Measurements from ENCODE around the gene STRBP.

The STRBP gene

DNA sequence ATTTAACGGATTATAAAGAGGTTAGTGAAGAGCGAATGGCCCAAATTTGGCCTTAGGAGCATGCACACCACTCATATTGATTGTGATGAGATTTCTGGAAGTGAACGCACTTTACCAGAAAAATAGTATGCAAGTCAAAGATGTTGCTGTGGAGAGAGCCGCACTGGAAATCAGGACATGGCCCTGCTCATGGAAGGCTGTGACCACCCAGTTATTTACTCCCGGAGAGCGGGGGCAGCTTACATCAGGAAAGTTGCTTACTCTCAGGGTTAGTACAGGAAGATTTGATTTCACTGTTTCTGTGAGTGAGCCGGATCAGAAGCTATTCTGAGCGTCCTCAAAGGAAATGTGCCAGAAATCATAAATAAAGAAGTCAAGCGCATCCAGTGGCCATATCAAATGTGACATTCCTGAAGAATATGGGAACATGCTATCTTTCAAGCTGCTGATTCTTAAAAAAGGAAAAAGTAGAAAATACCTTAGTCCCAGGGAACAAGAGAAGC, 42.9 kb upstream of the STRBP start:
- Histone ChIP-seq H3K27ac (no peak overlapping the region), H3K27me3 (no peaks in the 10 kb centered on the region), H3K9me3 (no peaks in the 10 kb centered on the region), H3K36me3 (no peaks in the 10 kb centered on the region), H3K4me1 (no peaks in the 10 kb centered on the region), H3K4me3 (no peak overlapping the region)
- intact Hi-C loops (cut with DNase I; ENCODE audit: low total_unique reads): no loop called here
- no peak for DNase-seq
- TF ChIP-seq, protein P1, sequence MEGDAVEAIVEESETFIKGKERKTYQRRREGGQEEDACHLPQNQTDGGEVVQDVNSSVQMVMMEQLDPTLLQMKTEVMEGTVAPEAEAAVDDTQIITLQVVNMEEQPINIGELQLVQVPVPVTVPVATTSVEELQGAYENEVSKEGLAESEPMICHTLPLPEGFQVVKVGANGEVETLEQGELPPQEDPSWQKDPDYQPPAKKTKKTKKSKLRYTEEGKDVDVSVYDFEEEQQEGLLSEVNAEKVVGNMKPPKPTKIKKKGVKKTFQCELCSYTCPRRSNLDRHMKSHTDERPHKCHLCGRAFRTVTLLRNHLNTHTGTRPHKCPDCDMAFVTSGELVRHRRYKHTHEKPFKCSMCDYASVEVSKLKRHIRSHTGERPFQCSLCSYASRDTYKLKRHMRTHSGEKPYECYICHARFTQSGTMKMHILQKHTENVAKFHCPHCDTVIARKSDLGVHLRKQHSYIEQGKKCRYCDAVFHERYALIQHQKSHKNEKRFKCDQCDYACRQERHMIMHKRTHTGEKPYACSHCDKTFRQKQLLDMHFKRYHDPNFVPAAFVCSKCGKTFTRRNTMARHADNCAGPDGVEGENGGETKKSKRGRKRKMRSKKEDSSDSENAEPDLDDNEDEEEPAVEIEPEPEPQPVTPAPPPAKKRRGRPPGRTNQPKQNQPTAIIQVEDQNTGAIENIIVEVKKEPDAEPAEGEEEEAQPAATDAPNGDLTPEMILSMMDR (IDR thresholded peaks at IDR 0.05): no peak

DNA sequence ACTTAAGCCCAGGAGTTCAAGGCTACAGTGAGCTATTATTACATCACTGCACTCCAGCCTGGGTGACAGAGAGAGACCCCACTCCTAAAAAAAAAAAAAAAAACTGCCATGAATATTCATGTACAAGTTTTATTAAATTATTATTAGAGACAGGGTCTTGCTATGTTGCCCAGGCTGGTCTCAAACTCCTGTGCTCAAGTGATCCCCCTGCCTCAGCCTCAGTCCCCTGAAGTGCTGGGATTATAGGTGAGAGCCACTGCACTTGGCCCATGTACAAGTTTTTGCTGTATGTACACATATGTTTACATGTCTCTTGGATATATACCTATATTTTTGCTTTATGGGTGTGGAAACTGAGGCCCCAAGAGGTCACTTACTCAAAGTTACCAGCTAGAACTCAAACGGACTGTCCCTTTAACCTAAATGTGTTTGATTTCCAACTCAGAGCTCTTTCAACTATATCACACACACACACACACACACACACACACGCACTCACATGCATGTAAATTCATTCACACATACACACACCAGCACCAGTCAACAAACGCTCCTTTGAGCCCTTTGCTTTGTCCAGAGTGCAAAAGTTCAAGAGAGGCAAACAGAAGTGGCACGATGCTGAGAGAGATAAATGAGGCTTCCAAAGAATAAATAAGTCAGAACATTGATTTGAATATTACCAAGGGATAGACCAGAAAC, 42.3 kb upstream of the STRBP start:
- Histone ChIP-seq H3K27me3 (no peaks in the 10 kb centered on the region), H3K4me3 (no peak overlapping the region), H3K9me3 (no peaks in the 10 kb centered on the region), H3K4me1 (no peaks in the 10 kb centered on the region), H3K27ac (no peak overlapping the region), H3K36me3 (no peaks in the 10 kb centered on the region)
- TF ChIP-seq, protein P1 (IDR thresholded peaks at IDR 0.05): no peak
- intact Hi-C loops (cut with DNase I; ENCODE audit: low total_unique reads): no loop called here
- DNase-seq: no peak

DNA sequence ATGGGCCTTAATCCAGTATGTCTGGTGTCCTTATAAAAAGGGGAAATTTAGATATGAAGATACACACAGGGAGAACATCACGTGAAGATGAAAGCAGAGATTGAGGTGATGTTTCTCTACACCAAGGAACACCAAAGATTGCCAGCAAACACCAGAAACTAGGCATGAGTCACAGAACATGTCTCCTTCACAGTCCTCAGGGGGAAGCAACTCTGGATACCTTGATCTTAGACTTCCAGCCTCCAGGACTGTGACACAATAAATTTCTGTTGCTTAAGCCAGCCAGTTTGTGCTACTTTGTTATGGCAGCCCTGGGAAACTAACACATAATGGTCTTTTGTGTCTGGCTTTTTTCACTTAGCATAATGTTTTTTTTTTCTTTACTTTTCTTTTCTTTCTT, 41.2 kb upstream of the STRBP start:
- Histone ChIP-seq H3K36me3 (no peaks in the 10 kb centered on the region), H3K4me1 (no peaks in the 10 kb centered on the region)
- intact Hi-C loops (cut with DNase I; ENCODE audit: low total_unique reads): no loop called here

DNA sequence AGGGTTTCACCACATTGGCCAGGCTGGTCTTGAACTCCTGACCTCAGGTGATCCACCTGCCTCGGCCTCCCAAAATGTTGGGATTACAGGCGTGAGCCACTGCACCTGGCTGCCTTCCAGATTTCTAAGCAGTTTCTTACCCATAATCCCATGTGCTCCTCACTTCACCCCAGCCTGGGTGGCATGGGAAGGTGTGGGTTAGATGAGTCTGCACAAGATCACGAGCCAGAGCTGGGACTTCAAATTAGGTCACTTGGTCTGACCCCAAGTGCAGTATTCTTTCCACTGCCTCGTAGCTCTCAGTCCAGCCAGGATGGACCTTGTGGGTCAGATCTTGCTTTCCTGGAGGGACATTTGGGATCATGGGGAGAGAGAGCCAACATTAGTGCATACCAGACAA, 37.5 kb upstream of the STRBP start:
- Histone ChIP-seq H3K4me1 (no peaks in the 10 kb centered on the region), H3K27ac (no peak overlapping the region), H3K4me3 (no peak overlapping the region), H3K27me3 (peaks cover 0 to 4% of the 10 kb centered on the region in 2 donors), H3K9me3 (no peaks in the 10 kb centered on the region), H3K36me3 (no peaks in the 10 kb centered on the region)
- TF ChIP-seq, protein P1 (IDR thresholded peaks at IDR 0.05): no peak
- DNase-seq: no peak
- intact Hi-C loops (cut with DNase I; ENCODE audit: low total_unique reads): no loop called here

More for the DNA sequence above, 41.2 kb upstream of the STRBP start:
- no peak overlapping the region for H3K4me3 ChIP-seq
- no peaks in the 10 kb centered on the region for H3K9me3 ChIP-seq
- TF ChIP-seq, protein P1 (IDR thresholded peaks at IDR 0.05): no peak
- no peak for DNase-seq
- H3K27me3 ChIP-seq: no peaks in the 10 kb centered on the region
- H3K27ac ChIP-seq: no peak overlapping the region

DNA sequence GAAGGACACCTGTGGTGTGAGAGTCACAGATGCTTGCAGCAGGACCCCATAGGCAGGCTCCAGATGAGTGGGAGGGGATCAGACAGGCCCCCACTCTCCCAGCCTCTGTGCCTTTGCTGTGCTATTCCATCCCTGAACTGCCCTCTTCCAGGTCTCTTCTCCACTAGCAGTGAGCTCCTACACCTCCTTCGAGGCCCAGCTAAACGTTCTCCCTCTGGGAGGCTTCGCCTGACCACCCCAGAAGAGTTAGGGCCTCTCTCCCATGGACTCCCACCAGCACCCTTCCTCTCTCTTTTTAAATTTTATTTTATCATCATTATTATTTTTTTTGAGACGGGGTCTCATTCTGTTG, 35.9 kb upstream of the STRBP start:
- Histone ChIP-seq H3K4me3 (no peak overlapping the region), H3K9me3 (no peaks in the 10 kb centered on the region), H3K27ac (no peak overlapping the region), H3K36me3 (no peaks in the 10 kb centered on the region), H3K4me1 (no peaks in the 10 kb centered on the region), H3K27me3 (peaks cover 0 to 4% of the 10 kb centered on the region in 2 donors)
- intact Hi-C loops (cut with DNase I; ENCODE audit: low total_unique reads): no loop called here
- TF ChIP-seq, protein P1 (IDR thresholded peaks at IDR 0.05): no peak
- DNase-seq: no peak

All from tibial artery (tissue), 4 donors.